GM12878 (cell line): ENCODE data around the gene RAP1GAP. TPM values are rescaled to one million over a fixed set of nuclear protein-coding genes. Genes with fewer than 3 reads are reported as not detected.

Source experiments
- ATAC-seq: fragments of 200-7000 bp; cut with Tn5 transposase; 3 replicates; pipeline ENCODE4 v1.9.1; 2020; ENCODE audit warnings: mild to moderate bottlenecking, moderate library complexity
- BruUV-seq: library from RNA; stranded (reverse); fragments of 400-500 nt; replicated peaks from 2 replicates; lab custom pipeline; 2021; lab: Mats Ljungman, UMichigan
- CTCF ChIA-PET: fragments of 300-600 bp; sonication (Branson Sonifier 250); formaldehyde crosslinking; extraction: SDS; loops from one replicate; lab custom pipeline; 2021; ENCODE audit warnings: inconsistent platforms; lab: Yijun Ruan, JAX
- POLR2A ChIA-PET: fragments of 350-600 bp; formaldehyde crosslinking; extraction: SDS; loops from one replicate; lab custom pipeline; 2021; ENCODE audit warnings: inconsistent platforms; lab: Charles Lee
- RAD21 ChIA-PET: fragments of 300-600 bp; sonication (Branson Sonifier 250); formaldehyde crosslinking; loops from one replicate; lab custom pipeline; 2023; ENCODE audit warnings: antibody characterized with exemption; ENCODE audit not compliant: unreplicated experiment; lab: Charles Lee
- SMC1A ChIA-PET: fragments of 300-600 bp; sonication (Branson Sonifier 250); formaldehyde crosslinking; loops from one replicate; lab custom pipeline; 2023; ENCODE audit not compliant: unreplicated experiment, uncharacterized antibody; lab: Charles Lee
- DNase-seq: peaks from one replicate; pipeline ENCODE4 v3.0.0-alpha.2; 2011; ENCODE audit warnings: low read depth, low spot score
- FAIRE-seq: peaks from 3 replicates; lab custom pipeline; 2011; peaks lifted over from hg19 to GRCh38; lab: Jason Lieb, UNC
- H2AFZ ChIP-seq: 2 replicates; pipeline ENCODE4 v1.6.0; 2011; ENCODE audit warnings: low read depth, low read length, control low read depth; ENCODE audit not compliant: control insufficient read depth
- H3K27ac ChIP-seq: 2 replicates; pipeline ENCODE4 v1.5.1; 2011; ENCODE audit warnings: control low read depth; ENCODE audit not compliant: control insufficient read depth, insufficient read depth
- H3K27me3 ChIP-seq, 2 experiments: replicated peaks in 1 of 2; 2 replicates each; pipeline versions ENCODE4 v1.6.0 to v1.6.1; 2011; ENCODE audit warnings: low read length in 1 of 2; ENCODE audit not compliant: control insufficient read depth in 2 of 2, insufficient read depth in 2 of 2
- H3K36me3 ChIP-seq, 2 experiments: 2 replicates each; pipeline ENCODE4 v1.5.1; 2011; ENCODE audit warnings: low read length in 1 of 2; ENCODE audit not compliant: control insufficient read depth in 2 of 2, insufficient read depth in 2 of 2
- H3K4me1 ChIP-seq: 2 replicates; pipeline ENCODE4 v1.6.1; 2011; ENCODE audit warnings: mild to moderate bottlenecking, low read length, moderate library complexity, mixed read lengths; ENCODE audit not compliant: control insufficient read depth, insufficient read depth
- H3K4me2 ChIP-seq: 2 replicates; pipeline ENCODE4 v1.6.0; 2011; ENCODE audit warnings: control low read depth; ENCODE audit not compliant: control insufficient read depth, insufficient read depth
- H3K4me3 ChIP-seq: fragments of 200-600 bp; sonication (generic); 2 replicates; pipeline ENCODE4 v1.5.1; 2016
- H3K79me2 ChIP-seq: 2 replicates; pipeline ENCODE4 v1.6.0; 2011; ENCODE audit warnings: low read length; ENCODE audit not compliant: control insufficient read depth, insufficient read depth
- H3K9ac ChIP-seq: 2 replicates; pipeline ENCODE4 v1.8.0; 2011; ENCODE audit warnings: low read length, control low read depth, mixed read lengths; ENCODE audit not compliant: control insufficient read depth, insufficient read depth
- H3K9me3 ChIP-seq: replicated peaks from 3 replicates; pipeline ENCODE4 v1.5.1; 2011; ENCODE audit warnings: mild to moderate bottlenecking, low read length; ENCODE audit not compliant: control insufficient read depth, insufficient read depth
- H4K20me1 ChIP-seq: 2 replicates; pipeline ENCODE4 v1.6.0; 2011; ENCODE audit not compliant: control insufficient read depth, insufficient read depth
- BCLAF1 ChIP-seq: fragments of 450-650 bp; IDR thresholded peaks from 2 replicates; pipeline ENCODE4 v1.6.1; 2017; ENCODE audit warnings: antibody characterized with exemption, mild to moderate bottlenecking, moderate library complexity
- BMI1 ChIP-seq: fragments of 450-650 bp; IDR thresholded peaks from 2 replicates; pipeline ENCODE4 v1.6.1; 2016; ENCODE audit warnings: mild to moderate bottlenecking, moderate library complexity, borderline replicate concordance
- E4F1 ChIP-seq: fragments of 450-650 bp; IDR thresholded peaks from 2 replicates; pipeline ENCODE4 v1.6.1; 2018; ENCODE audit warnings: borderline replicate concordance, mild to moderate bottlenecking; ENCODE audit not compliant: partially characterized antibody
- FOS ChIP-seq: IDR thresholded peaks from 3 replicates; pipeline ENCODE4 v1.6.1; 2011; ENCODE audit warnings: borderline replicate concordance; ENCODE audit not compliant: insufficient read length; ENCODE audit errors: extremely low read depth
- IKZF1 ChIP-seq: fragments of 450-650 bp; conservative IDR thresholded peaks from 2 replicates; pipeline ENCODE4 v1.6.1; 2017; ENCODE audit warnings: antibody characterized with exemption, mild to moderate bottlenecking
- JUNB ChIP-seq: IDR thresholded peaks from 2 replicates; pipeline ENCODE4 v1.6.1; 2016; ENCODE audit warnings: antibody characterized with exemption, mild to moderate bottlenecking
- NBN ChIP-seq: fragments of 450-650 bp; IDR thresholded peaks from 2 replicates; pipeline ENCODE4 v1.6.1; 2016
- PKNOX1 ChIP-seq: fragments of 450-650 bp; IDR thresholded peaks from 2 replicates; pipeline ENCODE4 v1.6.1; 2016; ENCODE audit warnings: mild to moderate bottlenecking
- PML ChIP-seq: IDR thresholded peaks from 2 replicates; pipeline ENCODE4 v1.6.1; 2012; ENCODE audit warnings: low read length, inconsistent platforms
- TCF3 ChIP-seq: IDR thresholded peaks from 2 replicates; pipeline ENCODE4 v1.6.1; 2012; ENCODE audit warnings: low read depth, mild to moderate bottlenecking, low read length, borderline replicate concordance; ENCODE audit not compliant: insufficient read depth
- WGBS: methylation state at CpG from one replicate; pipeline ENCODE4 v1.1.6; 2016; ENCODE audit warnings: low lambda C conversion rate; ENCODE audit not compliant: insufficient replicate concordance, insufficient coverage; ENCODE audit errors: missing lambda C conversion rate; 5-methylcytosine and 5-hydroxymethylcytosine counted together
- in situ Hi-C: fragments of 300-500 bp; cut with MboI; formaldehyde crosslinking; loops from 9 replicates; pipeline ENCODE4 v1.14.3; 2018; ENCODE audit warnings: mixed read lengths
- intact Hi-C: fragments of 100-400 bp; cut with micrococcal nuclease; formaldehyde crosslinking; loops from one replicate; pipeline ENCODE4 v1.14.2; 2022; ENCODE audit not compliant: unreplicated experiment
- polyA plus RNA-seq, 11 experiments: library from polyadenylated mRNA; depleted of rRNA in 4 of 11; unstranded in 6 of 11; stranded (reverse) in 5 of 11; fragments of >200 nt; fragmentation: Nextera tagmentation in 4 of 11; fragmentation: Illumina TruSeq in 1 of 11; extraction: Ambion mirVana in 4 of 11; extraction: Trizol in 1 of 11; gene quantifications; 1 replicate in 1 of 11; 2 replicates in 10 of 11; pipeline versions ENCODE4 v1.2.1 to v1.2.3, GENCODE V29; 2011 to 2016; ENCODE audit warnings: inconsistent platforms in 2 of 11, missing spikeins in 2 of 11, low read depth in 1 of 11
- total RNA-seq, 4 experiments: library from RNA; depleted of rRNA in 3 of 4; stranded (reverse); fragments of >200 nt in 3 of 4; fragmentation: Illumina TruSeq in 1 of 4; extraction: Trizol in 1 of 4; gene quantifications; 2 replicates each; pipeline versions ENCODE4 v1.2.1 to v1.2.3, GENCODE V29; 2013 to 2021

RAP1GAP gene
- total and polyA plus RNA-seq, 10 of the 15 experiments (the other 5 are each of a cell fraction or from before 2014, with no cell fraction given) = 0.04 to 0.96 (median 0.09) TPM; not detected in 3

GRCh38 chr1:21641076-21641475 is 28.1 kb downstream of the RAP1GAP start:
- CTCF ChIA-PET = no interaction called here
- RAD21 ChIA-PET = no interaction called here
- no peak overlapping the region for H2AFZ ChIP-seq
- no peak overlapping the region for H3K4me3 ChIP-seq
- no peak overlapping the region for H3K9ac ChIP-seq
- BruUV-seq = no TSS peak
- H3K27me3 ChIP-seq = no peaks in the 10 kb centered on the region; a peak in 1 of 4 replicates
- H3K36me3 ChIP-seq = no peaks in the 10 kb centered on the region
- no peak overlapping the region for H3K4me2 ChIP-seq
- WGBS = 19% methylated on average over 2 of the region's 2 CpGs
- intact Hi-C loops = no loop called here
- DNase-seq (no peak), FAIRE-seq (no peak), ATAC-seq (no peak)
- no peak overlapping the region for H3K27ac ChIP-seq
- in situ Hi-C loops = no loop called here
- H3K4me1 ChIP-seq = no peaks in the 10 kb centered on the region
- SMC1A ChIA-PET = no interaction called here
- POLR2A ChIA-PET = no interaction called here
- no peaks in the 10 kb centered on the region for H3K9me3 ChIP-seq
- no peaks in the 10 kb centered on the region for H4K20me1 ChIP-seq
- TF ChIP-seq FOS = no peak
- TF ChIP-seq JUNB = no peak
- TF ChIP-seq IKZF1 = no peak
- TF ChIP-seq BCLAF1 = no peak
- TF ChIP-seq E4F1 = no peak
- TF ChIP-seq NBN = no peak
- TF ChIP-seq TCF3 = no peak
- no peak for TF ChIP-seq PML
- TF ChIP-seq BMI1 = no peak
- no peak for TF ChIP-seq PKNOX1
- H3K79me2 ChIP-seq = no peaks in the 10 kb centered on the region
